Astrocyte (in vitro differentiated cells and primary cell): ENCODE measurements around the gene GPX4. TPM values are rescaled to one million over a fixed set of nuclear protein-coding genes. Genes with fewer than 3 reads are reported as not detected.

Source experiments
- DNase-seq: peaks from one replicate; pipeline ENCODE4 v3.0.0-alpha.2; 2010; ENCODE audit warnings: low read depth
- FAIRE-seq: peaks from 2 replicates; lab custom pipeline; 2011; peaks lifted over from hg19 to GRCh38; lab: Jason Lieb, UNC
- H2AFZ ChIP-seq: 2 replicates; pipeline ENCODE4 v1.6.0; 2012; ENCODE audit warnings: low read depth, low read length, inconsistent platforms
- H3K27ac ChIP-seq: 2 replicates; pipeline ENCODE4 v1.5.1; 2011; ENCODE audit warnings: low read depth, low read length, inconsistent platforms
- H3K27me3 ChIP-seq: 2 replicates; pipeline ENCODE4 v1.6.0; 2011; ENCODE audit warnings: low read length, inconsistent platforms; ENCODE audit not compliant: insufficient read depth
- H3K36me3 ChIP-seq: 2 replicates; pipeline ENCODE4 v1.5.1; 2011; ENCODE audit warnings: low read length, inconsistent platforms; ENCODE audit not compliant: insufficient read depth
- H3K4me1 ChIP-seq: 2 replicates; pipeline ENCODE4 v1.5.1; 2011; ENCODE audit warnings: low read length, inconsistent platforms; ENCODE audit not compliant: insufficient read depth
- H3K4me2 ChIP-seq: 2 replicates; pipeline ENCODE4 v1.6.0; 2012; ENCODE audit warnings: low read length, inconsistent platforms
- H3K4me3 ChIP-seq: 2 replicates; pipeline ENCODE4 v1.5.1; 2011; ENCODE audit warnings: low read depth, mild to moderate bottlenecking, low read length, inconsistent platforms; ENCODE audit not compliant: insufficient read depth
- H3K79me2 ChIP-seq: 2 replicates; pipeline ENCODE4 v1.6.0; 2012; ENCODE audit warnings: mild to moderate bottlenecking, low read length, inconsistent platforms; ENCODE audit not compliant: insufficient read depth
- H3K9ac ChIP-seq: 2 replicates; pipeline ENCODE4 v1.6.0; 2012; ENCODE audit warnings: mild to moderate bottlenecking, low read length, inconsistent platforms
- H3K9me3 ChIP-seq: 2 replicates; pipeline ENCODE4 v1.5.1; 2012; ENCODE audit warnings: low read depth, mild to moderate bottlenecking, low read length, inconsistent platforms; ENCODE audit not compliant: insufficient read depth
- H4K20me1 ChIP-seq: 2 replicates; pipeline ENCODE4 v1.6.0; 2012; ENCODE audit warnings: low read length, inconsistent platforms; ENCODE audit not compliant: insufficient read depth
- H3K27ac Mint-ChIP-seq: one replicate; pipeline ENCODE4 v1.8.0; 2021; ENCODE audit warnings: mild to moderate bottlenecking, mixed read lengths; ENCODE audit not compliant: unreplicated experiment
- H3K27me3 Mint-ChIP-seq: one replicate; pipeline ENCODE4 v1.8.0; 2021; ENCODE audit warnings: low read depth, mixed read lengths; ENCODE audit not compliant: unreplicated experiment
- H3K36me3 Mint-ChIP-seq: one replicate; pipeline ENCODE4 v1.8.0; 2021; ENCODE audit warnings: low read depth, mixed read lengths; ENCODE audit not compliant: unreplicated experiment
- H3K4me1 Mint-ChIP-seq: one replicate; pipeline ENCODE4 v1.8.0; 2021; ENCODE audit warnings: low read depth, mixed read lengths; ENCODE audit not compliant: unreplicated experiment
- H3K4me3 Mint-ChIP-seq: one replicate; pipeline ENCODE4 v1.8.0; 2021; ENCODE audit warnings: mild to moderate bottlenecking, moderate library complexity, mixed read lengths; ENCODE audit not compliant: unreplicated experiment
- H3K9me3 Mint-ChIP-seq: one replicate; pipeline ENCODE4 v1.8.0; 2021; ENCODE audit warnings: mild to moderate bottlenecking, mixed read lengths; ENCODE audit not compliant: unreplicated experiment
- CTCF ChIP-seq: IDR thresholded peaks from 2 replicates; pipeline ENCODE4 v1.5.1; 2011; ENCODE audit warnings: low read depth, mild to moderate bottlenecking, inconsistent platforms, low read length, moderate library complexity; ENCODE audit not compliant: insufficient read depth
- EZH2 ChIP-seq: IDR thresholded peaks from 2 replicates; pipeline ENCODE4 v1.6.1; 2012; ENCODE audit warnings: mild to moderate bottlenecking, low read length, inconsistent platforms; ENCODE audit not compliant: insufficient read depth
- total RNA-seq: library from RNA; stranded (reverse); gene quantifications from 2 replicates; pipeline ENCODE4 v1.2.1, GENCODE V29; 2021

The GPX4 gene
- total RNA-seq, 1 donor from 2014 or later, result 325 TPM

- no peak overlapping the region for H2AFZ ChIP-seq
- peaks cover 18% of the 10 kb centered on the region for H3K36me3 Mint-ChIP-seq
- H3K36me3 ChIP-seq, result peaks cover 3% of the 10 kb centered on the region
- DNase-seq (no peak), FAIRE-seq (no peak)
- H3K9ac ChIP-seq, result no peak overlapping the region
- no peaks in the 10 kb centered on the region for H3K9me3 ChIP-seq
- no peak overlapping the region for H3K4me3 Mint-ChIP-seq
- H3K27ac Mint-ChIP-seq, result no peak overlapping the region
- H3K9me3 Mint-ChIP-seq, result no peaks in the 10 kb centered on the region
- no peak overlapping the region for H3K27ac ChIP-seq
- TF ChIP-seq CTCF (no peak), EZH2 (no peak)
- H3K27me3 ChIP-seq, result no peaks in the 10 kb centered on the region
- no peaks in the 10 kb centered on the region for H3K4me1 ChIP-seq
- H3K4me2 ChIP-seq, result no peak overlapping the region
- peaks cover 23% of the 10 kb centered on the region for H4K20me1 ChIP-seq
- H3K4me3 ChIP-seq, result no peak overlapping the region
- no peaks in the 10 kb centered on the region for H3K4me1 Mint-ChIP-seq
- H3K79me2 ChIP-seq, result no peaks in the 10 kb centered on the region
- no peaks in the 10 kb centered on the region for H3K27me3 Mint-ChIP-seq
Observed at GRCh38 chr19:1145635-1146411, 42.0 kb downstream of the GPX4 start.

GRCh38 chr19:1146412-1146699, 42.6 kb downstream of the GPX4 start:
- no peak overlapping the region for H3K27ac Mint-ChIP-seq
- no peak for FAIRE-seq
- H3K27me3 ChIP-seq, result no peaks in the 10 kb centered on the region

More at GRCh38 chr19:1146412-1146699, 42.6 kb downstream of the GPX4 start:
- Histone ChIP-seq H3K4me1 (no peaks in the 10 kb centered on the region), H3K36me3 (peaks cover 3% of the 10 kb centered on the region), H3K9ac (no peak overlapping the region), H2AFZ (no peak overlapping the region), H4K20me1 (peaks cover 25% of the 10 kb centered on the region), H3K4me3 (no peak overlapping the region), H3K4me2 (no peak overlapping the region), H3K27ac (no peak overlapping the region), H3K9me3 (no peaks in the 10 kb centered on the region), H3K79me2 (no peaks in the 10 kb centered on the region)
- Mint-ChIP-seq H3K9me3 (no peaks in the 10 kb centered on the region), H3K4me3 (no peak overlapping the region), H3K27me3 (no peaks in the 10 kb centered on the region), H3K4me1 (no peaks in the 10 kb centered on the region), H3K36me3 (peaks cover 18% of the 10 kb centered on the region)
- no peak for DNase-seq
- TF ChIP-seq EZH2 (no peak), CTCF (no peak)
